IPS DF 4.7 (cell line): ENCODE results near the gene GRIP1.

Experiments used
- DNase-seq: peaks from one replicate; pipeline ENCODE4 v3.0.0-alpha.2; 2013; ENCODE audit warnings: low spot score; ENCODE audit errors: extremely low read depth

The GRIP1 gene

DNA sequence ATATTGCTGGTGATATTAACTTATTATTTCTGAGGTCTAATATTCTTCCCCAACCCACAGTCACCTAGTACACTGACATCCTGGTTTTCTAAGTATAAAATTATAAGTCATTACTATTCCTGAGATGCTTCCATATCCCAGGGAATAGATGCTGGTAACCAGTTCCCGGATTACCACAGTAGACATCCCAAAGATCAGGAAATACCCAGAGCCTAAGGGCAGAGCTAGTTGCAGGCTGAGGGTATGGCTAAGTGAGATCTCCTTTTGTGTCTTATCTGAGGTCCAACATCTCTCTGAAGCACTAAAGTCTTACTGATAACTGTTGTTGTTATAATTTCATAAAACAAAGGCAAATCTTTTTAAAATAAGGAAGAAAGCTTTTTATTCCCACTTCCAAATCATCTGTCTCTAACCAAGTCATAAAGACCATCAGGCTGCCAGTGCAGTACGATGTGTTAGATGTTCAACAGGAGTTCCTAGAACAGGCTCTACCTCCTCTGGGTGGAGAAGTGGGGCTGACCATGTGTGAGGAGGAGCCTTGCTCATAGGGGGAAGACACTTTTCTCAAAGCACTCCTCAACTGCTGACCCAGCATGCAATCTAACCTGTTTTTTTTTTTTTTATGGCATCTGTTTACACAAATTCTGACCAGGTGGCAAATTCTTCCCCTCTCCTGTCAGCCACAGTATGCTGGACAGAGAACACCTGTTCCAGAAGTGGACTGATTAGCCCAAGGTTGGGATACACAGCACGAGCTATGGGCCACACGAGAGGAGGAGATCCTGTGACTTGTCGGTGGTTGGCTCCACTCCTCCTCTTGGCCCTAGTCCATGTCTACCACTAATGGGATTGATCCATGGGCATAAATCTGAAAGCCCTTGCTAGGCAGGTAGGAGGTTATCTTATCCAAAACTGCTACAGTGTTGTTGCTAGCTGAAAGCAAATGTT is 16.1 kb upstream of the GRIP1 start:
- no peak for DNase-seq

DNA sequence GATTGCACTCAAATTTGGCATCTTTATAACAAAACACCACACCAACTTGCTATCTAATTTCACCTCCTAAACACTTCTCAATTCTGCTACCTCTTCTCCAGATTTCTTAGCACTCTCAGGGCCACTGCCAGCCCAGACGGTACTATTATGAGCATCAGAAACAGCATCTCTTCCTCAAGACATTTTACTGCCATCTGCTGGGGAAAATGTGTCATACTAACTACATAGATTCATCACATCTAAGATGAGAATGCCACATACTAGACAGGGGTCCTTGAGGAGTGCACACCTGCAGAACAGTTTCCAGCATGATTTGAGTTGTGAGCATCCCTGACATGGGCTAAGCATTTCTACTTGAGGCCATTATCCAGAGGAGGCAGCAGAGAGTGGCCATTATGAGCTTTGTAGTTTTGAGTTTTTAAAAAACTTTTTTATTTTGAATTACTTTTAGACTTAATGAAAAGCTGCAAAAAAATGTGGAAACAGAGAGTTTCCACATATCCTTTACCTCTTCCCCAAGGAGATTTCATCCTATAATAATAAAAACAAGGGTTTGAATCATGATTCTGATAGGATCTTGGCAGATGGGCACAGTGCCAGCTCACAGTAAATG is 15.1 kb upstream of the GRIP1 start:
- peak; percentile 58 for DNase-seq

DNA sequence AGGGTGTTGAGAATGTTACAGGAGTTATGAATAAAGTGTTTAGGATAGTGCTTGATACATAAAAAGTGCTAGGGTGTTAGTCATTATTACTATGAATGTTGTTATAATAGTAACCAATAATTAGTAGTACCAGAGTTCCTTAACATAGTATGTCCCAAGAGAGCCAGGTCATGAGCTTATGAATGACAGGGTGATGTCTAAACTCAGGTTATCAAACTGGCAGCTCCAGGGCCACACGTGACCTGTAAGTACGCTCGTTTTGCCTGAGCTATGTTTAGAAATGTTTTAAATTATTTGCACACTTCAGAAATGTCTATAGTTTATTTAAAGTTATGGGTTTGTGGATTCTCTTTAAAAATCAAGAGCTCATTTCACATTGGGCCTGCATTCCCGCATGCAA is 14.1 kb upstream of the GRIP1 start:
- DNase-seq, result no peak

DNA sequence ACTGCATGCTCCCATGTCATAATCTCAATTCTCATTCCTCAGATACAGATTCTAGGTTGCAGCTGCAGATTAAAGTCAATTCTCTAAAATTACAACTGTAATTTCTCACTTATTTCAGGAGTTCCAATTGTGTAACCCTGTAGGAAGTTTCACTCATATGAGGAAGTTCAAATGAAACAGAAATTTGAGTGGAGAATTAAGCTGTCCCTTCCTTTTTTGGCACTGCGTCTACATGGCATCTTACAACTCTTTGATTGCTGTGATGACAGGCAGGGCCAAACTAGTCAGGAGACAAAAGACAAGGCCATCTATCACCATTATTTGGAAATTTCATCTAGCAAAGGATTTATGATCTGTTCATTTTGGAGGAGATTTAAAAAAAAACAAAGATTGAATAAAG is 13.3 kb upstream of the GRIP1 start:
- DNase-seq, result no peak

DNA sequence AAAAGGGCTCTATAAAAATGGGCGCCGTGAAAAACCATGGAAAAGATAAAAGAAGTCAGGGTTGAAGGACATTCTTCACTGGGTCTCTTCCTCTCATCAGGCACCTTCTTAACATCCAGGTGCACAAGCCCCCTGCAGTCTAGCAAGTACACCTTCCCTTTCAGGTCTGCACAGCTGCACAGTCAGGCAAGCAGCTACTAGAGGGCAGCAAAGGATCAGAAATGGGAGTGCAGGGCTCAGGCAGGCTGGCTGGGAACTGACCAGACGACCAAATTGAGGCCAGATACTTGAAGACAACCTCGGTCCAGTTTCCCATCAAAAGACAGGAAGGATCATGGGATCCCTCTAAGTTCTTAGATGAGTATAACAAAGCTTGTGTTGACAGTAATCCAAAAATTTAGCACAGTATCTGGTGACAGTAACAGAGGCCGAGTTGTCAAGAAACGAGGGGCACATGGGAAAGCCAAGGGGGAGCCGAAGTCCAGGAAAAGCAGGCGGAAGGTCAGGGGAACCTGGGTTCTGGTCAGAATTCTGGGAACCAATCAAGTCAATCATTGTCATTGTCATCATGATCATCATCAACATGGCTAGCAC is 10.1 kb upstream of the GRIP1 start:
- DNase-seq, result peak; percentile 68

DNA sequence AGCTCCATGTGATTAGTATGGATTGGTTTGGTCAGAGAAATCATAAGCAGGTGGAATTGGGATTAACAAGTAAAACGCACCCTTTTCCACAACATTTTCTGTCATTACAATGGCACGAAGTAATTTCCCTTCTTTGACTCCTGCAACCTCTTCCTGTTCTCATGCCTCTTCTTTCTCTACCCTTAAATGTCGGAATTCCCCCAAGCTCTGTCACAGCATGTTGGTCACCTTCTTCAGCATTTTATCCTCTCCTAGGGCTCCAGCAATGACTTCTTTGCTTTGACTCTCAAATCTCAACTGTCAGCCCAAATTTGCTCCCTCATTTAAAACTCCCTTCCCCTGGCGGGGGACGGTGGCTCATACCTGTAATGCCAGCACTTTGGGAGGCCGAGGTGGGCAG is 5.3 kb upstream of the GRIP1 start:
- no peak for DNase-seq

DNA sequence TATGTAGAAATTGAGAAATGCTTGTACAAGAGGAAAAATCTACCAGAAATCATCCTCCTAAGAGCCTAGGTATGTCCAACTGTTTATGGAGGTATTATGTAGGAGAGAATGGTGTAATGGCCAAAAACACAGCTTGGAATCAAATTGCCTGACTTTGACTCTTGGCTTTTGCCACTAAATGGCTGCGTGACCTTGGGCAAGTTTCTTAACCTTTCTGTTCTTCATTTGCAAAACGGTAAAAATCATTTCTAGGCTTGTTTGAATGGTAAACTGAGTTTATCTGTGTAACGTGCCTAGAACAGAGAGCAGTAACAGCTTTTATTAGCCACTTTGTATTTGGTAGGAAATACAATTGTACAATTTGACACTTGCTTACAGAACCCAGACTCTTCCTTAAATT is 4.9 kb upstream of the GRIP1 start:
- DNase-seq, result no peak

DNA sequence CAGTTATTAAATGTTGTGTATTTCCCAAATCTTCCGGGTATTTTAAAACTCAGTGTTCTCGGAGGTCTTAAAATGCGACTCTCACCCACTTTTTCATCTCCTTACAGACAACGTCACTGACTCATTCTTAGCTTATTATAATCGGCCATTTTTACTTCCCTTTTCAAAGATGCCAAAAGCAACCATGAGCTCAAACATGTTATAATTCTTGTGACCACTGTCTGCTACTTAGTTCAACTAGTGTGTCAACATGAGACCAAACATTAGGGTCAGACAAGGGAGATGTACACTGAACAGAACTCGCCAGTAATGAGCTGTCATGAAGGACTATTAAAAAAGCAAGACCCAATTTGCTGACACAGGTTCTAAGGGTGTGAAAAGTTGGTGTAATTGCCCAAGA is 4.2 kb upstream of the GRIP1 start:
- no peak for DNase-seq

DNA sequence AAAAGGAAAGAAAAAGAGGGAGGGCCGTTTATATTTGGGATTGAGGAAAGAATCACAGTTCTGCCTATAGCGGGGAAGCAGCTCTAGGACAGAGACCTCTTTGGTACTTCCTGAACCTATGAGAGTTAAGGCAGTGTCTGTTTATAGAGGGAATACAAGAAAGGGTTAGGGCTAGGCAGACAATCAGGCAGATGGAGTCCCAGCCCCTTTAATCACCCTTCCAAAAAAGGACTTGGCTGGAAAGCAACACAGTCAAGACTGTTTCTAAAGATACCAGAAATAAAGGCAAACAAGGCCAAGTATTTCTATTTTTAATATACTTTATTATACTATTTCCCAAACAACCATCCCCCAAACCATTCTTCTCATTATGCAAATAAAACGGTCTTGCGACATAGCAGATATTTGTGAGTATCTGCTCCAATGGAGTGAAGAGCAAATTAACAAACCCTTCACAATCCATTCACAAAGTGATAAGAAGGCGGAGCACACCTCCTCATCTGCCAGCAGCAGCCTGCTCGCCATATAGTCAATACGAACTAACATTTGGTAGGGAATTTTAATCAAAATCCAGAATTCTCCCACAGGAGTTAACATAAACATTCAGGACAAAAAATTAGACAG is 697 bp upstream of the GRIP1 start:
- no peak for DNase-seq

DNA sequence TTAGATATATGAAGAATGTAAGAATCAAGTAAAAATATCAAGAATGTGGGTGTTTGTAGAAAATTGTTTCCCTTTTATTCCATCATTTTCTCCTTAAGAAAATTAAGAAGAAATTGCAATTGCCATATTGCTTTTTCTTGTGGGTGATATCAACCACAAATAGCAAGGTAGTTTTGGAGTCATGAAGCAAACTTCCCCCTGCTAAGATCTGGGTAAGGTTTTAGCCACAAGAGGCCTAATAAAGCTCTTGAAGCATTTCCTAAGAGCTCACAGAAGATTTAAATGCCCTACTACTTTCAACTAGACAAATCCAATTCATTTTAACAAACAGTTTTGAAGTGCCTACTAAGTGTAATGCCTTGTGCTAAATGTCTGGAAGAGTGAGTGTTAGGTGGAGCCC is 2.6 kb downstream of the GRIP1 start:
- DNase-seq, result no peak

DNA sequence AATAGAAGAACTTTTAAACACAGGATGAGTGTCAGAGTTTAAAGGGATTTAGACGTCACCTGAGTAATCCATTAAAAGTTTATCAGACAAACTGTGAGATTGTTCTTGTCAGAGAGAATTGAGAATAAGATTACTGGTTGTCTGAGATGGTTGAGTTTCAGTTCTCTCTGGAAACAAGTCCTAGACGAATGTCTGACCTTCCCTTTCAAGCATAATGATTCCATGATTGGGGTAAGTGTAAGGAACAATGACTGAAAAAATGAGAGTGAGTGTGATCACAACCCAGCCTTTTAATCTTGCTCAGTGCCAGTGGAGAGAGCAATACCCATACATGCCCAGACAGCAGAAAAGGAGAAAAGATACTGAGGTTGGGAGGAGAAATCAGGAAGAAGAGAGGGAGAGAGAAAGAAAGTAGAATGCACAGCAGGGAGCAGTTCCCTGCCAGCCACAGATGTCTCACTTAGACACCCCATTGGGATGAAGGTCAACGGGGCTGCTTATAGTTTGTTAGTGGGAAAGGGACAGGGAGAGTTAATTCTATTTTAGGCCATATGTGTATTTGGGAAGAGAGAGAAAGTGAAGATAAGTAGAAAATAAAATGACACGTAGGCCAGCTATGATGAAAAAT is 4.3 kb downstream of the GRIP1 start:
- no peak for DNase-seq

DNA sequence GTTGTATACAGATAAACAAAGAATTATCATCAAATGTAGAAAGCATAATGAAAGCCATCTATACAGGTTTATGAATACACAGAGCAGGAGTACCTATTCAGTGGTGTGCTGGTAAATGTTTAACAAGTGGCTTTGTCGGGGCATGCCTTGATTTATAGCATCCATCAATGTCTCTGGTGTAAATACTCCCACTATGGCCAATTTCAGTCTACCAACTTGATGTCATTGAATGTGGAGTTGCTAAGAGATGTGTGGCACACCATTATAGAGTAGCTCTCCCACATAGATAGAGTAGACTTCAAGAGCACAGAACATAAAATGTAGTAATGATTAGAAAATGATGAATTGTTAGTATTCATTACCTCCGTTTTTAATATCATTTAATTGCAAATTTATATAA is 9.3 kb downstream of the GRIP1 start:
- no peak for DNase-seq

DNA sequence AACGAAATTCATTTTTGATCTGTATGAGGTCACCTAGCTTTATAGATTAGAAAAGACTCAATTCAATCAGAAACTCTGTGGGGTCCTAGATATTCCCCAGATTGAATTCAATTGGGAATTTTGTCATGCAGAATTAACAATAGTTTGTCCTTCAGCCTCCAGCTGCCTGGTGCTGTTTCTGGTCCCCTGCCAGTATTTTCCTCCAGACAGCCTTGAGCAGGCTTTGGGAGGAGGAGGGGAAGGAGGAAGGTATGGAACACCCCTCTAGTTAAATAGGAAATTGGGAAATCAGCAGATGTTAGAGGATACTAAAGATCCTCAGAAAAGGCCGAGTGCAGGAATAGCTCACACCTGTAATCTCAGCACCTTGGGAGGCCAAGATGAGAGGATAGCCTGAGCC is 10.6 kb downstream of the GRIP1 start:
- no peak for DNase-seq

DNA sequence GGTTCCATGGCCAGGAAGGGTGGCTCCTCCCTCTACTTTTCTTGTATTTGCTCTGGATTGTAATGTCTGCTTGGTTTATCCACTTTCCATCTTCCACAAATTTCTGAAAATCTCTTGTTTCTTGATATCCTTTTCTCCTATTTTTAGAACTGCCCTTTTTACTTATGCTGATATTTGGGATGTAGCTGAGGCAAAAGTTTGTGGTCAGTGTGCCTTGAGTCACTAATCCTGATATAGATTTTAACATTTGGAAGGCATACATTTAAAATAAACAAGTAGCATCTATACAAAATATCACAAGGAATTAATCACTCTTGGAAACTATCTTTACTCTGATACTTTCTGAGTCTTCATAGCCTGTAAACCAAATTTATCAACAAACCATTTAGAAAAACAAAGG is 11.0 kb downstream of the GRIP1 start:
- no peak for DNase-seq

DNA sequence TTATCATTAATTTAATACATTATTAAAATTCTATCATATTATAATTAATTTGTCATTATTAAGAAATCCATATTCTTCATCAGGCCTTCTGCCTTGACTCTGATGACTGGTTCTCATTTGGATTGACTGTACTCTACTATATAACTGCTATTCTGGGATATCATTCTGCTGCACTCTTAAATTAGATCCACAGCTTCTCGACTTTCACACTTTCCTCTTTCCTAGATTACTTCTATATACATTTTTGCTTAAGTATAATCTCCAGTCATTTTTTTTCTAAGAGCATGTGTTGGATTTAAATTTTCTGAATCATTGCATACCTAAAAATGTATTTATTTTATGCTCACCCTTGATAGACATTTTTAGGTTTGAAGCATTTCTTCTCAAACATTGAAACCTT is 12.4 kb downstream of the GRIP1 start:
- DNase-seq, result no peak

DNA sequence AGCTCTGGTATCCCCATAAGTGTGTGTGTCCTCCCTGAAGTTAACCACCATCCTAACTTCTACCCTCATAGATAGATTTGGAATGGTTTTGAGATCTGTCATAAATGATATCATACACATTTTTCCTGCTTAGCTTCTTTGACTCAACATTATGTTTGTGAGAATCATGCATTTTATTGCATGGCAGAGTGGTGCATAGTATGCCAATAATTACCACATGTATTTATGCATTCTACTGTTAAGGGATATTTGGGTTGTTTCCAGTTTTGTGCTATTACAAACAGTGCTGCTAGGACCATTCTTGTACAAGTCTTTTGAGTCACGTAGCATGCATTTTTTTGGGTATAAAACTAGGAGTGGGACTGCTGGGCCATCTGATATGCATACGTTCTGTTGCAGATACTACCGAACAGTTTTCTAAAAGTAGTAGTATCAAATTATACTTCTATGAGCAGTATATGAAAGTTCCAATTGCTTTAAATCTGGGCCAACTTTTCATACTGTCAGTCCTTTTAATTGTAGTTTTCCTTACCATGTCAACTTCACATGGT is 13.4 kb downstream of the GRIP1 start:
- no peak for DNase-seq

DNA sequence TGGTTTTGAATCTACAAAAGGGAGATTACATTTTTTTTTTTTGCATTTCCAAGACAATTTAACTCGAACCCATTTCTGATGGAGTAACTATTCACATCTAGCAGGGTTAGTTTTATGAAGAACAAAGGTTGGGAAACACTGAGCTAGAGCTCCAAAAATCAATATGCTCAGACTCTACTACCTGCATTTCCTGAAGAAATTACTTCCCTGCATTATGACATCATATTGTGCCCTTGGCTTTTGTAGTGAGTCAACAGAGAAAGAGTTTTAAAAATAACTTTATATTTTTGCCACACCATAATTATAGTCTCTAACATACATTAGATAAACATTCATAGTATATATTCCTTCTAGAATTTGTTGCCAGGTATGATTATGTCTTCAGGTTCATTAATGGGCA is 14.8 kb downstream of the GRIP1 start:
- DNase-seq, result no peak

DNA sequence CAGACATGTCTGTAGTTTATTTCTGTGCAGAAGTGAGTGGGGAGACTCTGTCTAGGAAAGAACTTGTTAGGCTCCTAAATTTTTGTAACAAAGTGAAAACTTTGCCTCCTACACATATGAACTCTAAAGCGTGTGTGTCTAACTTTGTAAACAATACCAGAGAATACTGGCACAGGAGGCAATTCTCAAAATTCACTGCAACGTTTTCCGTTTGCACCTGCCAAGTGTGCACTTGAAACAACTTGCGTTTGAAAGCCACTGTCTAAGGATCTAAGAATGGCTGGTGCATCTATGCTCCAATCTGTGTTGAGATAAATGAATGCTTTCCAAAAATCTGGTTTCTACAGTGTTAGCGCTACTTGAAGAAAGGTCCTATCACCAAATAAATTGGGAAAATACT is 15.3 kb downstream of the GRIP1 start:
- no peak for DNase-seq

DNA sequence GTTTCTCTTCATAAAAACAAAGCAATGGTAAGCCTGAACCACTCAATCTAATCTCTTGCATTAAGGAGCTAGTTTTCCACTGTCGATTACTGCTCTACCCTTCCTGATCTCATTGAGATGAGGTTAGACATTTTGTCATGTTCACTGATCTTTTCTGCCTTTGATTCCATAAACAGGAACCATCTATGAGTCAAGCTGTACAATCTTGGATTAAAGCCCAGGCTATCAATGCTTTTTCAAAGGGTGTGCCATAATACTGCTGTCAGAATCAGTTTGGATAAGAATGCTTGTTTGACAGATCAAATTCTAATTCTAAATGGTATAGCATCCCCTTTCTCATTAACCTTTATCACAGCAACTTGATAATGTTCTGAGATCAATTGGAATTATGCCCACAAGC is 16.1 kb downstream of the GRIP1 start:
- no peak for DNase-seq

DNA sequence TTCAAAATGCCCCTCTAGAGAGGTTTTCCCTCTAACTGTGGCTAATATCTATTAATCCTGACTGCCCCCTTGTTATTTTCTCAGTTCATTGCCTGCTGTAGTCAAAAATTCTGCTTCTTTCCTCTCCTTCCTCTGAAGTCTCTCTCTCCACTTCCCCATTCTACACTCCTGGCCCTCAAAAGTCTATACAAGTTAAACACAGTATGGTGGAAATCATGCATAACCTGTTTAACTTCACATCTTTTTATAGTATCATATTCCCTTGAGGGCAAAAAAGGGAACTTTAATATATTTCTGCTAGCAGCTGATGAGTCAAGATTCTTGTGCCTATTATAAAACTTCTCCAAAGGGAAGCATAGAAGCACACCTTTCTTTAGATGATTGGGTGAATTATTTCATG is 16.7 kb downstream of the GRIP1 start:
- no peak for DNase-seq

DNA sequence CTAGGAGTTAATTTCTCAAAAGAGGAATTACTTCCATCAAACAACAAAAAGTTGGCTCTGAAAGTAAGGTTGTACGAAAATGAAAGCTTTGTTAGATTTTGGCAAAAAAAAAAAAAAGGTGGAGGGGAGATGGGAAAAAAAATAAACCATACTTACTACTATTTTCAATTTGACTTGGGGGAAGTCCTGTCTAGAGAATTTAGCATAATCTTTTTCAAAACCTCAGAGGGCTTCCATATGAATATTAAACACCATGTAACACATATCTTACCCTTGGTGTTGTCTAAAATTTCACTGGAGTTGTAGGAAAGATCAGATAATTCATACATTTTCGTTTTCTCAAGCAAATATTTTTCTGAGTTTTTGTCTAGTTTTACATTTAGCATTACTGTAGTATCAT is 17.5 kb downstream of the GRIP1 start:
- DNase-seq, result no peak
